ENCODE data around the gene C9orf153. TPM values are rescaled to one million over a fixed set of nuclear protein-coding genes. Genes with fewer than 3 reads are reported as not detected.

Gene C9orf153
- total and polyA plus RNA-seq, 2 of the 4 experiments (the other 2 are of a cell fraction) = not detected

- dilution Hi-C loops (cut with HindIII; ENCODE audit: low sequenced_read_pairs, unreplicated experiment) = no loop called here
- Histone ChIP-seq H3K79me1 (ENCODE audit: low read depth in 1 of 2, low read length in 2 of 2) (no peaks in the 10 kb centered on the region; a peak in 1 of 4 replicates), H3K23ac (ENCODE audit: low read depth, low read length) (no peak overlapping the region), H3K27ac (ENCODE audit: insufficient read depth, low read length) (no peak overlapping the region), H3K18ac (ENCODE audit: low read depth, low read length) (no peak overlapping the region), H3K4me3 (ENCODE audit: insufficient read depth, low read depth, low read length) (no peak overlapping the region), H3K4me2 (ENCODE audit: low read depth, low read length) (no peak overlapping the region), H2AK5ac (ENCODE audit: low read depth, low read length) (no peak overlapping the region), H3K9ac (ENCODE audit: low read depth, low read length) (no peak overlapping the region), H4K20me1 (ENCODE audit: insufficient read depth, low read length) (no peaks in the 10 kb centered on the region), H4K8ac (ENCODE audit: low read depth in 2 of 2, low read length in 2 of 2) (no peak overlapping the region), H4K91ac (ENCODE audit: insufficient read depth, low read depth, low read length) (no peak overlapping the region), H3K4me1 (ENCODE audit: control insufficient read depth, insufficient read depth, low read length) (no peaks in the 10 kb centered on the region), H4K5ac (ENCODE audit: low read depth, low read length) (no peak overlapping the region), H3K9me1 (ENCODE audit: insufficient read depth, low read length) (peaks cover 7% of the 10 kb centered on the region; the same call in 1 of the 2 replicates), H2BK120ac (ENCODE audit: low read depth, low read length) (no peak overlapping the region), H3K56ac (ENCODE audit: extremely low read depth, insufficient read depth, low read length) (no peak overlapping the region), H2BK15ac (ENCODE audit: low read depth, low read length) (no peak overlapping the region), H2AFZ (replicated peaks; ENCODE audit: low read length, poor library complexity) (no peak overlapping the region), H3K14ac (replicated peaks; ENCODE audit: low read depth, low read length) (no peak overlapping the region), H2AK9ac (replicated peaks; ENCODE audit: low read depth, low read length, poor library complexity) (no peak overlapping the region), H3K9me3 (ENCODE audit: control insufficient read depth, insufficient read depth, low read length) (no peaks in the 10 kb centered on the region), H3K36me3 (ENCODE audit: control insufficient read depth, insufficient read depth, low read length) (peaks cover 2% of the 10 kb centered on the region), H3K4ac (ENCODE audit: low read depth, low read length) (no peak overlapping the region), H3K27me3 (ENCODE audit: control insufficient read depth, insufficient read depth, low read length) (no peaks in the 10 kb centered on the region), H2BK20ac (ENCODE audit: low read depth, low read length) (no peak overlapping the region), H2BK5ac (ENCODE audit: low read depth, low read length, poor library complexity, severe bottlenecking) (no peak overlapping the region)
- no peak for TF ChIP-seq BHLHE40 (IDR thresholded peaks at IDR 0.05; ENCODE audit: low read depth, low read length)
- no peak for TF ChIP-seq POLR2A (IDR thresholded peaks at IDR 0.05; ENCODE audit: low read depth, low read length)
- no peak for TF ChIP-seq ELK1 (IDR thresholded peaks at IDR 0.05; ENCODE audit: borderline replicate concordance, low read depth, low read length)
- no peak for TF ChIP-seq NFE2L2 (IDR thresholded peaks at IDR 0.05; ENCODE audit: low read depth, low read length)
- no peak for TF ChIP-seq RCOR1 (IDR thresholded peaks at IDR 0.05; ENCODE audit: insufficient replicate concordance, low read length)
- TF ChIP-seq CHD1 (IDR thresholded peaks at IDR 0.05; ENCODE audit: low read depth, low read length) = no peak
- no peak for TF ChIP-seq USF2 (IDR thresholded peaks at IDR 0.05; ENCODE audit: low read depth, low read length)
- no CpG with 5 or more reads among the region's 2 CpGs for WGBS, 2 experiments (ENCODE audit: extremely low coverage in 2 of 2, insufficient read length in 1 of 2)
- ATAC-seq (ENCODE audit: low read depth) (no peak), DNase-seq (no peak)
- no TSS peak for BruUV-seq (replicated peaks)
- intact Hi-C loops (cut with micrococcal nuclease) = no loop called here
- ChIA-PET POLR2A (ENCODE audit: unreplicated experiment) (interaction anchor here (0.7 kb wide), 1 partner anchor 14 kb away, joined by 12 read pairs; no protein-coding TSS in a partner anchor), CTCF (interaction anchor here (0.7 to 1.2 kb wide), 2 partner anchors 9 to 55 kb away, joined by 3 to 4 read pairs; no protein-coding TSS in a partner anchor)
- in situ Hi-C loops (cut with MboI; ENCODE audit: low sequenced_read_pairs) = no loop called here
Measured at GRCh38 chr9:86257391-86257790, 2.1 kb downstream of the C9orf153 start.

Measured in IMR-90 (cell line).